Fibroblast of upper back skin (primary cell): ENCODE results near the gene SLC2A13.

Source experiments
- DNase-seq: peaks from one replicate; pipeline ENCODE4 v3.0.0-alpha.2; 2013

Gene SLC2A13

DNA sequence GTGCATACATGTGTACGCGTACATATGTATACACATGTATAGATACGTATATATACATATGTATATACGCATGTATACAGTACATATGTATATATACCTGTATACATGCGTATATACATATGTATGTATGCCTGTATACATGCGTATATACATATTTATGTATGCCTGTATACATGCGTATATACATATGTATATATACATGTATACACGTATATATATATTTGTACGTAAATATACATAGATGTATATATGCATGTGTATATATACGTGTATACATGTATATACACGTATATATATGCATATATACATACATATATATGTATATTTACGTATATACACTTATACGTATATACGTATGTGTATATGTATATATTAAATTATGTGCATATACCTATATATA is 392.3 kb downstream of the SLC2A13 start:
- DNase-seq: no peak

DNA sequence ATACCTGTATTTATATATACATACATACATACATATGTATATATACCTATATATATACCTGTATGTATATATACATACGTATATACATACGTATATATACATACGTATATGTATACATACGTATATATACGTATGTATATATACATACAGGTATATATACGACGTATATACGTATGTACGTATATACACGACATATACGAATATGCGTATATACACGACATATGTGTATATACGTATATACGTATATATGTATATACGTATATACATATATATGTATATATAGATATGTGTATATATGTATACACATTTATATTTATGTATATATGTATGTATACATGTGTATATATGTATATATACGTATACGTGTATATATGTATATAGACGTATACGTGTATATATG is 393.5 kb downstream of the SLC2A13 start:
- no peak for DNase-seq
